Gastroesophageal sphincter (tissue), 4 donors: ENCODE measurements around the gene WNT7A. TPM values are rescaled to one million over a fixed set of nuclear protein-coding genes. Genes with fewer than 3 reads are reported as not detected.

Experiments
- ATAC-seq: fragments of 150-250 bp; one replicate; pipeline ENCODE4 v1.9.1; 2016; ENCODE audit warnings: mild to moderate bottlenecking, moderate library complexity
- H3K27ac ChIP-seq, 4 donors: fragments of 200-600 bp; sonication (generic) in 3 of 4; 1 replicate in 3 of 4; 2 replicates in 1 of 4; pipeline ENCODE4 v1.5.1; 2016 to 2019
- H3K27me3 ChIP-seq: fragments of 200-600 bp; sonication (generic); one replicate; pipeline ENCODE4 v1.5.1; 2019
- H3K36me3 ChIP-seq, 2 donors: fragments of 200-600 bp; sonication (generic); one replicate each; pipeline ENCODE4 v1.5.1; 2019; ENCODE audit warnings: control low read depth in 1 of 2
- H3K4me1 ChIP-seq, 3 donors: fragments of 200-600 bp; sonication (generic); 1 replicate in 2 of 3; 2 replicates in 1 of 3; pipeline ENCODE4 v1.5.1; 2016 to 2019; ENCODE audit warnings: control low read depth in 2 of 3
- H3K4me3 ChIP-seq, 2 donors: fragments of 200-600 bp; sonication (generic); one replicate each; pipeline ENCODE4 v1.5.1; 2019; ENCODE audit warnings: mild to moderate bottlenecking in 1 of 2, moderate library complexity in 1 of 2
- H3K9me3 ChIP-seq, 3 donors: fragments of 200-600 bp; sonication (generic); one replicate each; pipeline ENCODE4 v1.5.1; 2017 to 2019; ENCODE audit warnings: control low read depth in 2 of 3
- CTCF ChIP-seq, 4 experiments: fragments of 200-600 bp in 2 of 4; fragments of 450-650 bp in 2 of 4; sonication (generic) in 1 of 4; IDR thresholded peaks; one replicate each; pipeline ENCODE4 v1.5.1; 2017 to 2019; ENCODE audit warnings: antibody characterized with exemption in 4 of 4, mild to moderate bottlenecking in 2 of 4, moderate library complexity in 2 of 4
- EP300 ChIP-seq: sonication (generic); formaldehyde crosslinking; IDR thresholded peaks from one replicate; pipeline ENCODE4 v1.6.1; 2017; ENCODE audit warnings: antibody characterized with exemption, mild to moderate bottlenecking
- POLR2A ChIP-seq, 2 donors: fragments of 450-650 bp; IDR thresholded peaks; one replicate each; pipeline ENCODE4 v1.6.1; 2017; ENCODE audit warnings: antibody characterized with exemption in 2 of 2, mild to moderate bottlenecking in 2 of 2, moderate library complexity in 1 of 2
- POLR2AphosphoS5 ChIP-seq: sonication (generic); formaldehyde crosslinking; IDR thresholded peaks from one replicate; pipeline ENCODE4 v1.6.1; 2017; ENCODE audit warnings: antibody characterized with exemption
- WGBS, 2 donors: methylation state at CpG; one replicate each; pipeline ENCODE4 v1.1.5; 2018; ENCODE audit warnings: low coverage in 1 of 2; 5-methylcytosine and 5-hydroxymethylcytosine counted together
- total RNA-seq, 4 donors: library from RNA; depleted of rRNA; stranded (reverse); fragments of >200 nt; gene quantifications; one replicate each; pipeline ENCODE4 v1.1.0, GENCODE V29; 2016

WNT7A gene
- total RNA-seq, 4 donors from 2014 or later, result 0.13 to 0.77 TPM; not detected in 2

- H3K4me3 ChIP-seq, result no peak overlapping the region
- H3K9me3 ChIP-seq, result peaks cover 0 to 17% (median 0%) of the 10 kb centered on the region in 3 donors
- H3K27ac ChIP-seq, result no peak overlapping the region
- TF ChIP-seq CTCF (IDR thresholded peaks at IDR 0.05) (no peak), POLR2AphosphoS5 (no peak), POLR2A (IDR thresholded peaks at IDR 0.05) (no peak), EP300 (no peak)
- 33 to 52% methylated on average over 1 to 3 of the region's 3 CpGs for WGBS, 2 donors
- H3K4me1 ChIP-seq, result no peaks in the 10 kb centered on the region
- no peaks in the 10 kb centered on the region for H3K36me3 ChIP-seq
- ATAC-seq, result no peak
- H3K27me3 ChIP-seq, result peaks cover 42% of the 10 kb centered on the region
Measured at GRCh38 chr3:13867732-13868131, 12.1 kb downstream of the WNT7A start.

DNA sequence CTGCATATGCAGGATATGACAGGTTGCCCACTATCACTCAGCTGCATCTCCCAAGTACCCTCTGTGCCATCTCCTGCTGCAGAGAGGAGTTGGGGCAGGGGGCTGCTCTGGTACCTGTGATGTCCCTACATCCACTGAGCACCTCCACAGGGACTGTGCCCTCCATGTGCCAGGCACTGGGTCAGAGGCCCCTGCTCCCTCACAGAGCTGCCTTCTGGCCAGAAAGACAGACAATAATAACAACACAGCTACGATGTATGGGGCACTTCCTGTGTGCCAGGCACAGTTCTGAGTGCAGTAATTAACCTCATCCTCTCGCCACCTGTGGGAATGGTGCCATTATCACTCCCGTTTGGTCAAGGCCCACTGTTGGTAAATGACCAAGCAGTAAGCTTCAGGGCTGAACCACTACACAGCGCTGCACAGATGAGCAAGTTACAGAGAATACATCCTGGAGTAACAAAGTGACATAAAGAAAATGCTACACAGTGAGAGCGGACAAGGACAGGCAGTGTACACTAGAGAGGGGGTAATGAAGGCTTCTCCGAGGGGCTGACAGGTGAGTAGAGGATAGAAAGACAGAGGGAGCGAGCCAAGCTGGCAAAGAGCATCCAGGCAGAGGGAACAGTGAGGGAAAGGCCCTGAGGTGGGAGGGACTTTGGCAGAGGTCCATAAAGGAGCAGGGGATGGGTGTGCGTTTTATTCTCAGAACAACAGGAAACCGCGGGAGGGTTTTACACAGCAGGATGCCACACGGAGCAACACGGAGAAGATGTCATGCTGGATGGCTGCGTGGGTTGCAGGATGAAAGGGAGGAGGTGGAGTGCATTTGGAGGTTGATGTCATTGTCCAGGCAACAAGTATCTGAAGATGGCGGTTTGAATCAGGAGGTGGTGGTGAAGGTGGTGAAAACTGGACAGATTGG lies 13.6 kb downstream of the WNT7A start:
- H3K9me3 ChIP-seq, result peaks cover 0 to 12% (median 0%) of the 10 kb centered on the region in 3 donors
- no peak for ATAC-seq
- no peak overlapping the region for H3K27ac ChIP-seq
- H3K4me3 ChIP-seq, result no peak overlapping the region
- 40 to 42% methylated on average over 10 to 11 of the region's 14 CpGs for WGBS, 2 donors
- TF ChIP-seq CTCF (IDR thresholded peaks at IDR 0.05) (no peak), POLR2A (IDR thresholded peaks at IDR 0.05) (no peak), EP300 (no peak), POLR2AphosphoS5 (no peak)
- H3K36me3 ChIP-seq, result no peaks in the 10 kb centered on the region
- H3K4me1 ChIP-seq, result no peaks in the 10 kb centered on the region
- H3K27me3 ChIP-seq, result peaks cover 51% of the 10 kb centered on the region

GRCh38 chr3:13865581-13865980 lies 14.3 kb downstream of the WNT7A start:
- no peaks in the 10 kb centered on the region for H3K4me1 ChIP-seq
- no peak for ATAC-seq
- H3K36me3 ChIP-seq, result no peaks in the 10 kb centered on the region
- peaks cover 0 to 5% (median 0%) of the 10 kb centered on the region in 3 donors for H3K9me3 ChIP-seq
- H3K27me3 ChIP-seq, result peaks cover 58% of the 10 kb centered on the region
- H3K4me3 ChIP-seq, result no peak overlapping the region
- no peak for TF ChIP-seq POLR2A (IDR thresholded peaks at IDR 0.05)
- no peak for TF ChIP-seq EP300
- TF ChIP-seq POLR2AphosphoS5, result no peak
- TF ChIP-seq CTCF (IDR thresholded peaks at IDR 0.05), result no peak
- no peak overlapping the region for H3K27ac ChIP-seq
- WGBS, 2 donors, result 30 to 34% methylated on average over 4 to 5 of the region's 7 CpGs

GRCh38 chr3:13865106-13865505 lies 14.8 kb downstream of the WNT7A start:
- TF ChIP-seq CTCF (IDR thresholded peaks at IDR 0.05) (no peak), POLR2A (IDR thresholded peaks at IDR 0.05) (no peak), EP300 (no peak)
- WGBS, 2 donors, result 0% methylated on average over 1 of the region's 4 CpGs; no CpG with 5 or more reads in 1 of the 2 donors
- ATAC-seq, result no peak
- Histone ChIP-seq H3K9me3 (peaks cover 0 to under 1% (median 0%) of the 10 kb centered on the region in 3 donors), H3K4me1 (no peaks in the 10 kb centered on the region), H3K36me3 (no peaks in the 10 kb centered on the region), H3K27me3 (peaks cover 63% of the 10 kb centered on the region), H3K4me3 (no peak overlapping the region), H3K27ac (no peak overlapping the region)
